GM12878 (cell line): ENCODE data around the gene UAP1L1. TPM values are rescaled to one million over a fixed set of nuclear protein-coding genes. Genes with fewer than 3 reads are reported as not detected.

ENCODE experiments used
- BHLHE40 ChIP-seq, 2 experiments: fragments of 450-650 bp in 1 of 2; IDR thresholded peaks; 2 replicates each; pipeline ENCODE4 v1.6.1; 2011 to 2017; ENCODE audit warnings: low read depth in 2 of 2, borderline replicate concordance in 1 of 2, improper control_type of control experiment in 1 of 2, low read length in 1 of 2, mild to moderate bottlenecking in 1 of 2
- IKZF1 ChIP-seq: fragments of 450-650 bp; conservative IDR thresholded peaks from 2 replicates; pipeline ENCODE4 v1.6.1; 2017; ENCODE audit warnings: antibody characterized with exemption, mild to moderate bottlenecking
- IRF3 ChIP-seq: fragments of 450-650 bp; IDR thresholded peaks from 2 replicates; pipeline ENCODE4 v1.6.1; 2014; ENCODE audit warnings: mild to moderate bottlenecking
- MTA2 ChIP-seq: fragments of 450-650 bp; IDR thresholded peaks from 2 replicates; pipeline ENCODE4 v1.6.1; 2016; ENCODE audit warnings: low read depth, mild to moderate bottlenecking, moderate library complexity
- MTA3 ChIP-seq: IDR thresholded peaks from 2 replicates; pipeline ENCODE4 v1.6.1; 2012; ENCODE audit warnings: low read length, inconsistent platforms, borderline replicate concordance
- NFIC ChIP-seq: IDR thresholded peaks from 2 replicates; pipeline ENCODE4 v1.6.1; 2012; ENCODE audit warnings: low read depth, mild to moderate bottlenecking, inconsistent platforms, low read length, moderate library complexity
- PAX8 ChIP-seq: fragments of 450-650 bp; IDR thresholded peaks from 2 replicates; pipeline ENCODE4 v1.6.1; 2017; ENCODE audit warnings: mild to moderate bottlenecking, moderate library complexity
- PBX3 ChIP-seq: IDR thresholded peaks from 2 replicates; pipeline ENCODE4 v1.6.1; 2011; ENCODE audit warnings: mild to moderate bottlenecking, low read depth, low read length, moderate library complexity; ENCODE audit not compliant: insufficient replicate concordance
- PKNOX1 ChIP-seq: fragments of 450-650 bp; IDR thresholded peaks from 2 replicates; pipeline ENCODE4 v1.6.1; 2016; ENCODE audit warnings: mild to moderate bottlenecking
- SKIL ChIP-seq: fragments of 450-650 bp; IDR thresholded peaks from 2 replicates; pipeline ENCODE4 v1.6.1; 2017; ENCODE audit warnings: mild to moderate bottlenecking, low read depth, inconsistent platforms; ENCODE audit not compliant: poor library complexity, severe bottlenecking
- TCF12 ChIP-seq: IDR thresholded peaks from 2 replicates; pipeline ENCODE4 v1.6.1; 2011; ENCODE audit warnings: low read depth, mild to moderate bottlenecking, low read length
- ZBED1 ChIP-seq: IDR thresholded peaks from 2 replicates; pipeline ENCODE4 v1.6.1; 2016; ENCODE audit warnings: borderline replicate concordance
- polyA plus RNA-seq, 11 experiments: library from polyadenylated mRNA; depleted of rRNA in 4 of 11; unstranded in 6 of 11; stranded (reverse) in 5 of 11; fragments of >200 nt; fragmentation: Nextera tagmentation in 4 of 11; fragmentation: Illumina TruSeq in 1 of 11; extraction: Ambion mirVana in 4 of 11; extraction: Trizol in 1 of 11; gene quantifications; 1 replicate in 1 of 11; 2 replicates in 10 of 11; pipeline versions ENCODE4 v1.2.1 to v1.2.3, GENCODE V29; 2011 to 2016; ENCODE audit warnings: inconsistent platforms in 2 of 11, missing spikeins in 2 of 11, low read depth in 1 of 11
- total RNA-seq, 4 experiments: library from RNA; depleted of rRNA in 3 of 4; stranded (reverse); fragments of >200 nt in 3 of 4; fragmentation: Illumina TruSeq in 1 of 4; extraction: Trizol in 1 of 4; gene quantifications; 2 replicates each; pipeline versions ENCODE4 v1.2.1 to v1.2.3, GENCODE V29; 2013 to 2021
- TF ChIP-seq, protein P1 (sequence below): IDR thresholded peaks from 2 replicates; pipeline ENCODE4 v1.6.1; 2012; ENCODE audit warnings: low read depth, low read length, improper control_type of control experiment
- TF ChIP-seq, protein P2 (sequence below): fragments of 450-650 bp; formaldehyde crosslinking; IDR thresholded peaks from 2 replicates; pipeline ENCODE4 v1.4.0; 2022; ENCODE audit warnings: mild to moderate bottlenecking, moderate library complexity
- TF ChIP-seq, protein P3 (sequence below): fragments of 450-650 bp; IDR thresholded peaks from 2 replicates; pipeline ENCODE4 v1.6.1; 2016; ENCODE audit warnings: mild to moderate bottlenecking

Gene UAP1L1
- total and polyA plus RNA-seq, 10 of the 15 experiments (the other 5 are each of a cell fraction or from before 2014, with no cell fraction given): 0.29 to 15.7 (median 5.8) TPM

DNA sequence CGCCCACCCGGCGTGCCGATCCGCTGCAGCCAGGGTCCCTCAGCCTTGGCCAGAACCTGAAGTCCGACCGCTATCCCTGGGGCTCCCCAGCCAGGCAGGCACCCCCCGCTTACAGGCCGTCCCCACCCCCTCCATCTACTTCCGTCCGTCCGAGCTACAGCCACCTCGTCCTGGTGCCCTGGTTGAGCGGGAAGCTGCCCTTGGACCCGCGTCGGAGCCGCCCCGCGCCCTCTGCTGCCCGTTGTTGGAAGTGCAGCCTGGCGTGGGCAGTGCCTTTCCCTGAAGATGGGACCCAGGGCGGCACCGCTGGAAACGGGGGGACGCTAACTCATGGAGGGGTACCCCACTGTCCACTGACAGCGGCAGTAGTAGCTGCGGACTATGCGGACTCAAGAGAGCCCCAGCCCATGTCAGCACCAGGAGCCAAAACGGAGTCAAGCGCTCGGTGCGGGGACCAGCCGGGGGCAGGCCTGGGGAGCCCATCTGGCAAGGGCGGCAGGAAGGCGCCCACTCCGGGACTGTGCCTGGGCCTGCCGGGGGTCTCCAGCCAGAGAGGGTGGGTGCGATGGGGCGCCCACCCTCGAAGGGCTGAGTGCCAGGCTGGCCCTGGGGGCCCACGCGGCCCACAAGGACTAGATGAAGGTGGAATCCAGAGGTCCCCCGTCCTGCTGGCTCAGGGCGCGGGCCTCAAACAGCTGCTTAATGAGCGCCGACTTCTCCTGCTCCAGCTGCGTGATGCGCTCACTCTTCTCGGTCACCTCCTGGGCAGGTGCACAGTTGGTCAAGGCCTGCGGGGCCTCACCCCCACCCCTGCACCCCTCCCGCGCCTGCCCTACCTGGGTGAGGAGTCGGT lies 13.1 kb upstream of the UAP1L1 start (continued):
- TF ChIP-seq SKIL (no peak), PAX8 (no peak), IRF3 (no peak), ZBED1 (no peak), PKNOX1 (no peak), TCF12 (no peak), IKZF1 (0 out of 2 replicates have a peak, but pooled peaks have one; percentile 17), BHLHE40 (IDR thresholded peaks at IDR 0.05; ENCODE audit: borderline replicate concordance in 1 of 2, low read depth in 2 of 2, low read length in 1 of 2) (0 out of 4 replicates have a peak, but pooled peaks of 1 of the 2 experiments have one; percentile 7), MTA3 (no peak), MTA2 (no peak), NFIC (no peak), PBX3 (no peak)
- TF ChIP-seq, protein P1, sequence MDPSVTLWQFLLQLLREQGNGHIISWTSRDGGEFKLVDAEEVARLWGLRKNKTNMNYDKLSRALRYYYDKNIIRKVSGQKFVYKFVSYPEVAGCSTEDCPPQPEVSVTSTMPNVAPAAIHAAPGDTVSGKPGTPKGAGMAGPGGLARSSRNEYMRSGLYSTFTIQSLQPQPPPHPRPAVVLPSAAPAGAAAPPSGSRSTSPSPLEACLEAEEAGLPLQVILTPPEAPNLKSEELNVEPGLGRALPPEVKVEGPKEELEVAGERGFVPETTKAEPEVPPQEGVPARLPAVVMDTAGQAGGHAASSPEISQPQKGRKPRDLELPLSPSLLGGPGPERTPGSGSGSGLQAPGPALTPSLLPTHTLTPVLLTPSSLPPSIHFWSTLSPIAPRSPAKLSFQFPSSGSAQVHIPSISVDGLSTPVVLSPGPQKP: no peak
- TF ChIP-seq, protein P2, sequence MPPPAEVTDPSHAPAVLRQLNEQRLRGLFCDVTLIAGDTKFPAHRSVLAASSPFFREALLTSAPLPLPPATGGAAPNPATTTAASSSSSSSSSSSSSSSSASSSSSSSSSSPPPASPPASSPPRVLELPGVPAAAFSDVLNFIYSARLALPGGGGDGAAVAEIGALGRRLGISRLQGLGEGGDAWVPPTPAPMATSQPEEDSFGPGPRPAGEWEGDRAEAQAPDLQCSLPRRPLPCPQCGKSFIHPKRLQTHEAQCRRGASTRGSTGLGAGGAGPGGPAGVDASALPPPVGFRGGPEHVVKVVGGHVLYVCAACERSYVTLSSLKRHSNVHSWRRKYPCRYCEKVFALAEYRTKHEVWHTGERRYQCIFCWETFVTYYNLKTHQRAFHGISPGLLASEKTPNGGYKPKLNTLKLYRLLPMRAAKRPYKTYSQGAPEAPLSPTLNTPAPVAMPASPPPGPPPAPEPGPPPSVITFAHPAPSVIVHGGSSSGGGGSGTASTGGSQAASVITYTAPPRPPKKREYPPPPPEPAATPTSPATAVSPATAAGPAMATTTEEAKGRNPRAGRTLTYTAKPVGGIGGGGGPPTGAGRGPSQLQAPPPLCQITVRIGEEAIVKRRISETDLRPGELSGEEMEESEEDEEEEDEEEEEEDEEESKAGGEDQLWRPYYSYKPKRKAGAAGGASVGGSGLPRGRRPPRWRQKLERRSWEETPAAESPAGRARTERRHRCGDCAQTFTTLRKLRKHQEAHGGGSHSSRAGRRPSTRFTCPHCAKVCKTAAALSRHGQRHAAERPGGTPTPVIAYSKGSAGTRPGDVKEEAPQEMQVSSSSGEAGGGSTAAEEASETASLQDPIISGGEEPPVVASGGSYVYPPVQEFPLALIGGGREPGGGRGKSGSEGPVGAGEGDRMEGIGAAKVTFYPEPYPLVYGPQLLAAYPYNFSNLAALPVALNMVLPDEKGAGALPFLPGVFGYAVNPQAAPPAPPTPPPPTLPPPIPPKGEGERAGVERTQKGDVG (CRISPR knock-in tag): no peak
- TF ChIP-seq, protein P3, sequence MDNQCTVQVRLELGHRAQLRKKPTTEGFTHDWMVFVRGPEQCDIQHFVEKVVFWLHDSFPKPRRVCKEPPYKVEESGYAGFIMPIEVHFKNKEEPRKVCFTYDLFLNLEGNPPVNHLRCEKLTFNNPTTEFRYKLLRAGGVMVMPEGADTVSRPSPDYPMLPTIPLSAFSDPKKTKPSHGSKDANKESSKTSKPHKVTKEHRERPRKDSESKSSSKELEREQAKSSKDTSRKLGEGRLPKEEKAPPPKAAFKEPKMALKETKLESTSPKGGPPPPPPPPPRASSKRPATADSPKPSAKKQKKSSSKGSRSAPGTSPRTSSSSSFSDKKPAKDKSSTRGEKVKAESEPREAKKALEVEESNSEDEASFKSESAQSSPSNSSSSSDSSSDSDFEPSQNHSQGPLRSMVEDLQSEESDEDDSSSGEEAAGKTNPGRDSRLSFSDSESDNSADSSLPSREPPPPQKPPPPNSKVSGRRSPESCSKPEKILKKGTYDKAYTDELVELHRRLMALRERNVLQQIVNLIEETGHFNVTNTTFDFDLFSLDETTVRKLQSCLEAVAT: 0 out of 2 replicates have a peak, but pooled peaks have one; percentile 24
